Gastrocnemius medialis (tissue), 4 donors: Measurements from ENCODE around the gene EPRS1.
"Not testable (repeated sequence)": the region's sequence is repeated elsewhere in the genome, so short reads cannot be mapped to it uniquely, and the experiment has no call there.

Source experiments
- POLR2A ChIP-seq, 2 donors: fragments of 450-650 bp; IDR thresholded peaks; one replicate each; pipeline ENCODE4 v1.6.1; 2017; ENCODE audit warnings: antibody characterized with exemption in 2 of 2, mild to moderate bottlenecking in 2 of 2, moderate library complexity in 2 of 2
- TF ChIP-seq, protein P1 (sequence below), 5 experiments: fragments of 450-650 bp in 3 of 5; fragments of 200-600 bp in 2 of 5; sonication (generic) in 2 of 5; IDR thresholded peaks in 4 of 5; conservative IDR thresholded peaks in 1 of 5; 1 replicate in 4 of 5; 2 replicates in 1 of 5; pipeline ENCODE4 v1.5.1; 2016 to 2019; ENCODE audit warnings: antibody characterized with exemption in 5 of 5, mild to moderate bottlenecking in 3 of 5, moderate library complexity in 3 of 5

DNA sequence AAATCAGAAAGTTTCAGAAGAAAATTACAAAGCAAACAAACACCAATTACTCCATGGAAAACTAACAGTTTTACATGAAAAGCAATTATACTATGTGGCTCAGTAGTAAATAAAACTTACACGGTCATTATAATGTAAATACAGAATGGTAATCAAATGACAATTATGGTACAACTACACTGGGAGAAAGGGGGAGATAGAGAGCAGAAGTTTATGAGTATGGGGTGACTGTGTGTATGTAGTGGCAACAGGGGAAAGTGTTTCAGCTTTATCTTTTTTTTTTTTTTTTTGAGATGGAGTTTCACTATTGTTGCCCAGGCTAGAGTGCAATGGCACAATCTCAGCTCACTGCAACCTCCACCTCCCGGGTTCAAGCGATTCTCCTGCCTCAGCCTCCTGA lies 8.5 kb downstream of the EPRS1 start:
- TF ChIP-seq, protein P1, sequence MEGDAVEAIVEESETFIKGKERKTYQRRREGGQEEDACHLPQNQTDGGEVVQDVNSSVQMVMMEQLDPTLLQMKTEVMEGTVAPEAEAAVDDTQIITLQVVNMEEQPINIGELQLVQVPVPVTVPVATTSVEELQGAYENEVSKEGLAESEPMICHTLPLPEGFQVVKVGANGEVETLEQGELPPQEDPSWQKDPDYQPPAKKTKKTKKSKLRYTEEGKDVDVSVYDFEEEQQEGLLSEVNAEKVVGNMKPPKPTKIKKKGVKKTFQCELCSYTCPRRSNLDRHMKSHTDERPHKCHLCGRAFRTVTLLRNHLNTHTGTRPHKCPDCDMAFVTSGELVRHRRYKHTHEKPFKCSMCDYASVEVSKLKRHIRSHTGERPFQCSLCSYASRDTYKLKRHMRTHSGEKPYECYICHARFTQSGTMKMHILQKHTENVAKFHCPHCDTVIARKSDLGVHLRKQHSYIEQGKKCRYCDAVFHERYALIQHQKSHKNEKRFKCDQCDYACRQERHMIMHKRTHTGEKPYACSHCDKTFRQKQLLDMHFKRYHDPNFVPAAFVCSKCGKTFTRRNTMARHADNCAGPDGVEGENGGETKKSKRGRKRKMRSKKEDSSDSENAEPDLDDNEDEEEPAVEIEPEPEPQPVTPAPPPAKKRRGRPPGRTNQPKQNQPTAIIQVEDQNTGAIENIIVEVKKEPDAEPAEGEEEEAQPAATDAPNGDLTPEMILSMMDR (IDR thresholded peaks at IDR 0.05 in 4 of 5, conservative IDR thresholded peaks at IDR 0.05 in 1 of 5), result not testable (repeated sequence)
- TF ChIP-seq POLR2A (IDR thresholded peaks at IDR 0.05), result not testable (repeated sequence)
